DOHH2 (cell line): ENCODE measurements around the gene HK2.

ENCODE experiments used
- EZH2phosphoT487 ChIP-seq: fragments of 200-600 bp; sonication (generic); IDR thresholded peaks from 2 replicates; pipeline ENCODE4 v1.6.1; 2017; ENCODE audit warnings: borderline replicate concordance, mild to moderate bottlenecking, antibody characterized with exemption, low read length, moderate library complexity, mixed read lengths
- TF ChIP-seq, protein P1 (sequence below): fragments of 200-600 bp; sonication (generic); IDR thresholded peaks from one replicate; pipeline ENCODE4 v1.5.1; 2014; ENCODE audit warnings: antibody characterized with exemption, mild to moderate bottlenecking, low read depth, low read length; ENCODE audit not compliant: poor library complexity, severe bottlenecking

DNA sequence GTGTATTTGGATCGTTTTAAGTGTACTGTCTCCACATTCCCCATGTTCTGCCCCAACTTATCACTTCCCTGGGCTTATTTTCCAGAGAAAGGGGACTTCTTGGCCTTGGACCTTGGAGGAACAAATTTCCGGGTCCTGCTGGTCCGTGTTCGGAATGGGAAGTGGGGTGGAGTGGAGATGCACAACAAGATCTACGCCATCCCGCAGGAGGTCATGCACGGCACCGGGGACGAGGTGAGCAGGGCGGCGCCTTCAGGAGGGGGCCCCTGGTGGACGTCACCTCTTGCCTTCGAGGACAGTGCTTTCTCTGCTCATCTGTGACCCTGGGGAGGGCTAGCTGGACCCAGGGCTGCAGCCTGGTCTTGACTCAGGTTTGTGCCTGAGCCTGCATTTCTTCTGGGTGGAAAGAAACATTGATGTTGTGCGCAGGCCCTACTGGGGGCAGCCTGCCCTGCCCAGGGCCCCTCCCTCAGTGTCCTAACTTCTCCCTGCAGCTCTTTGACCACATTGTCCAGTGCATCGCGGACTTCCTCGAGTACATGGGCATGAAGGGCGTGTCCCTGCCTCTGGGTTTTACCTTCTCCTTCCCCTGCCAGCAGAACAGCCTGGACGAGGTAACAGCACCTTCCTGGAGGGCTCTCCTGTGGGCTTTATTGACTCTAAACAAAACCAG is 47.8 kb downstream of the HK2 start:
- TF ChIP-seq, protein P1, sequence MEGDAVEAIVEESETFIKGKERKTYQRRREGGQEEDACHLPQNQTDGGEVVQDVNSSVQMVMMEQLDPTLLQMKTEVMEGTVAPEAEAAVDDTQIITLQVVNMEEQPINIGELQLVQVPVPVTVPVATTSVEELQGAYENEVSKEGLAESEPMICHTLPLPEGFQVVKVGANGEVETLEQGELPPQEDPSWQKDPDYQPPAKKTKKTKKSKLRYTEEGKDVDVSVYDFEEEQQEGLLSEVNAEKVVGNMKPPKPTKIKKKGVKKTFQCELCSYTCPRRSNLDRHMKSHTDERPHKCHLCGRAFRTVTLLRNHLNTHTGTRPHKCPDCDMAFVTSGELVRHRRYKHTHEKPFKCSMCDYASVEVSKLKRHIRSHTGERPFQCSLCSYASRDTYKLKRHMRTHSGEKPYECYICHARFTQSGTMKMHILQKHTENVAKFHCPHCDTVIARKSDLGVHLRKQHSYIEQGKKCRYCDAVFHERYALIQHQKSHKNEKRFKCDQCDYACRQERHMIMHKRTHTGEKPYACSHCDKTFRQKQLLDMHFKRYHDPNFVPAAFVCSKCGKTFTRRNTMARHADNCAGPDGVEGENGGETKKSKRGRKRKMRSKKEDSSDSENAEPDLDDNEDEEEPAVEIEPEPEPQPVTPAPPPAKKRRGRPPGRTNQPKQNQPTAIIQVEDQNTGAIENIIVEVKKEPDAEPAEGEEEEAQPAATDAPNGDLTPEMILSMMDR, result no peak
- no peak for TF ChIP-seq EZH2phosphoT487
